Measurements from ENCODE around the gene WNT2B. TPM values are rescaled to one million over a fixed set of nuclear protein-coding genes. Genes with fewer than 3 reads are reported as not detected.

The WNT2B gene
- total RNA-seq, 1 experiment from 2014 or later, result 0.75 TPM

DNA sequence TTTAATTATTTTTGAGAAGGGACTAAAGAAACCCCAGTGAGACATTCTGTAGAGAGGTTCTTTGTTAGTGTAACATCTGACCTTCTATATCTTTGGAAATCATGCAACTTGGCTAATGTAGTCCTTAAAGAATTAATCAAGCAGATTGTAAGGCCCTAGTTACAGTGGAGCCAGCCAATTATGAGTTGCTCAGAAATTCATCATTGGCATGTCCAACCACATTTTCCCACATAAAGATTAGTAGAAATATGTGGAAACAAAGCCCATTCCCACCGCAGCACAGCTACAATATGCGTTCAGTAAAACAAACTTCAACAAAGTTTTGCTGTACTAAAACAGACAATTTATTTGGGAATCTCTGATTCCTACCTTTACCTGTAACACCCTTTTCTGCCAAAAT, 27.8 kb downstream of the WNT2B start:
- H3K9me3 Mint-ChIP-seq (ENCODE audit: unreplicated experiment), result no peaks in the 10 kb centered on the region
- intact Hi-C loops (cut with micrococcal nuclease), result no loop called here
- BruUV-seq (replicated peaks), result no TSS peak
- H3K27ac Mint-ChIP-seq (ENCODE audit: low read depth, unreplicated experiment), result no peak overlapping the region
- H3K4me3 Mint-ChIP-seq (ENCODE audit: unreplicated experiment), result no peak overlapping the region
- DNase-seq (ENCODE audit: unreplicated experiment), result no peak
- POLR2A ChIA-PET, result no interaction called here
- no peaks in the 10 kb centered on the region for H3K27me3 Mint-ChIP-seq (ENCODE audit: insufficient read depth, unreplicated experiment)
- CTCF ChIA-PET, result interaction anchor here (0.9 kb wide), 1 partner anchor 145 kb away, joined by 3 read pairs; no protein-coding TSS in a partner anchor
- H3K36me3 Mint-ChIP-seq (ENCODE audit: insufficient read depth, unreplicated experiment), result peaks cover 57% of the 10 kb centered on the region
- no peaks in the 10 kb centered on the region for H3K4me1 Mint-ChIP-seq (ENCODE audit: insufficient read depth, unreplicated experiment)
- TF ChIP-seq, protein P1, sequence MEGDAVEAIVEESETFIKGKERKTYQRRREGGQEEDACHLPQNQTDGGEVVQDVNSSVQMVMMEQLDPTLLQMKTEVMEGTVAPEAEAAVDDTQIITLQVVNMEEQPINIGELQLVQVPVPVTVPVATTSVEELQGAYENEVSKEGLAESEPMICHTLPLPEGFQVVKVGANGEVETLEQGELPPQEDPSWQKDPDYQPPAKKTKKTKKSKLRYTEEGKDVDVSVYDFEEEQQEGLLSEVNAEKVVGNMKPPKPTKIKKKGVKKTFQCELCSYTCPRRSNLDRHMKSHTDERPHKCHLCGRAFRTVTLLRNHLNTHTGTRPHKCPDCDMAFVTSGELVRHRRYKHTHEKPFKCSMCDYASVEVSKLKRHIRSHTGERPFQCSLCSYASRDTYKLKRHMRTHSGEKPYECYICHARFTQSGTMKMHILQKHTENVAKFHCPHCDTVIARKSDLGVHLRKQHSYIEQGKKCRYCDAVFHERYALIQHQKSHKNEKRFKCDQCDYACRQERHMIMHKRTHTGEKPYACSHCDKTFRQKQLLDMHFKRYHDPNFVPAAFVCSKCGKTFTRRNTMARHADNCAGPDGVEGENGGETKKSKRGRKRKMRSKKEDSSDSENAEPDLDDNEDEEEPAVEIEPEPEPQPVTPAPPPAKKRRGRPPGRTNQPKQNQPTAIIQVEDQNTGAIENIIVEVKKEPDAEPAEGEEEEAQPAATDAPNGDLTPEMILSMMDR (IDR thresholded peaks at IDR 0.05; ENCODE audit: unreplicated experiment), result no peak

DNA sequence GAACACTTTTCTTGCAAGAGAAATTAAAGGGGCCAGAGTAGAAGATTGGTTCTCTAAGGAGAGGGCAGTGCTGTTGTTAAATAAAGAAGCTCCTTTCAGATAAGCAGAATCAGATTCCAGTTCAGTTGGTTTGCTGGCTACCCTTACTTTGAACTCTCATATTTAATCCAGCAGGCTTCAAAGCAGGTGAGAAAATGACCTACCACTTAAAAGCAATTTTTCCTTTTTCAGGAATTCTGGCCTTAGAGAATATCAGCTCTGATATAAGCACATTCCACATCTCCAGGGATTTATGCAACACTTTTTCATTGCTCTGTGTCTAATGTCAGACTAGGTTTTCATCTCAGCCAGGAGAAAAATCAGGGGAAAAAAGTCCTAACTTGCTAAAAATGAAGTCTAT, 28.7 kb downstream of the WNT2B start:
- ChIA-PET POLR2A (no interaction called here), CTCF (interaction anchor here (0.6 to 1.3 kb wide), 3 partner anchors 37 to 545 kb away, joined by 3 read pairs; no protein-coding TSS in a partner anchor)
- Mint-ChIP-seq H3K4me3 (ENCODE audit: unreplicated experiment) (no peak overlapping the region), H3K36me3 (ENCODE audit: insufficient read depth, unreplicated experiment) (peaks cover 57% of the 10 kb centered on the region), H3K4me1 (ENCODE audit: insufficient read depth, unreplicated experiment) (no peaks in the 10 kb centered on the region), H3K9me3 (ENCODE audit: unreplicated experiment) (no peaks in the 10 kb centered on the region), H3K27me3 (ENCODE audit: insufficient read depth, unreplicated experiment) (no peaks in the 10 kb centered on the region), H3K27ac (ENCODE audit: low read depth, unreplicated experiment) (no peak overlapping the region)
- TF ChIP-seq, protein P1 (IDR thresholded peaks at IDR 0.05; ENCODE audit: unreplicated experiment), result no peak
- intact Hi-C loops (cut with micrococcal nuclease), result no loop called here
- no peak for DNase-seq (ENCODE audit: unreplicated experiment)
- BruUV-seq (replicated peaks), result no TSS peak

DNA sequence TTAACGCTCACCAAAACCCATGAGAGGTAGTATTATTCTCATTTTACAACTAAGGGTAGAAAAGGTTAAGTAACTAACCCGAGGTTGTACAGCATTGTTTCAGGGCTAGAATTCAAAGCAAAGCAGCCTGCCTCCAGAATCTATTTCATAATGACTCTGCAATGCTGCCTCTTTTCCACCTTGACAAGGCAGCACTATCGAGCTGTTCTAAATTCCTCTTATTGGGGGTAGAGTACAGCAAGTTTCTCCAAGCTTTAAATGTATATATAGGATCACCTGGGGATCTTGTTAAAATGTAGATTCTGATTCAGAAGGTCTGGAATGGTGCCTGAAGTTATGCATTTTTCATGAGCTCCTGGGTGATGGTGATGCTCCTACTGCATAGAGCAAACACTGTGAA, 30.1 kb downstream of the WNT2B start:
- no TSS peak for BruUV-seq (replicated peaks)
- CTCF ChIA-PET, result interaction anchor here (0.5 to 0.7 kb wide), 3 partner anchors 11 to 148 kb away, joined by 3 to 4 read pairs (median 3); no protein-coding TSS in a partner anchor

DNA sequence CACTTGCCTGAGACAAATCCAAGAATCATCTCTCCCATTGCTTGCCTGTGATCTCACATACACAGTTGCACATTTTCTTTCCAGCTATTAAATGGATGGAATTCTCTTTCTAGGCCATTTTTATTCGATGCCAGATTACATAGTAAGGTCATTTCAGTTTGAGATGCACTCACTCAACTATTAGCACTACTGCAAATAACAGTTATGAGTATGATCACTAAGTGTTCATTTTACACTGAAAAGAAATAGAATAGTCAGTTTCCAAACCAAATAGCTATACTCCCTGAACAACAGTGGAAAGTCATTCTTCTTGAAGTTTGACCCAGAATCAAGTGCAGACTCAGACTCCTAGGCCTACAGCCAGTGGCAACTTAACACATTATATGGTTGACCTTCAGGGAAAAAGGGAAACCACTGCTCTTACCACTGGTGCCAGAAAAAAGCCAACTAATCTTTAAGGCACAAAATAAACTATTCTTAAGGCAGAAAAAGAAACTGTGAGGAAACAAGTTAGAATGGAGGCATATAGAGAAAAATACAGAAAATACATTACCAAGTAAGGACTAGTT, 31.5 kb downstream of the WNT2B start:
- Mint-ChIP-seq H3K4me3 (ENCODE audit: unreplicated experiment) (no peak overlapping the region), H3K36me3 (ENCODE audit: insufficient read depth, unreplicated experiment) (peaks cover 48% of the 10 kb centered on the region), H3K4me1 (ENCODE audit: insufficient read depth, unreplicated experiment) (peaks cover 10% of the 10 kb centered on the region), H3K27me3 (ENCODE audit: insufficient read depth, unreplicated experiment) (no peaks in the 10 kb centered on the region), H3K9me3 (ENCODE audit: unreplicated experiment) (no peaks in the 10 kb centered on the region), H3K27ac (ENCODE audit: low read depth, unreplicated experiment) (no peak overlapping the region)
- DNase-seq (ENCODE audit: unreplicated experiment), result no peak
- ChIA-PET POLR2A (interaction anchor here (0.6 kb wide), 1 partner anchor 1077 kb away, joined by 4 read pairs; no protein-coding TSS in a partner anchor), CTCF (interaction anchor here (1.3 kb wide), 1 partner anchor 75 kb away, joined by 3 read pairs; no protein-coding TSS in a partner anchor)
- TF ChIP-seq, protein P1 (IDR thresholded peaks at IDR 0.05; ENCODE audit: unreplicated experiment), result no peak
- BruUV-seq (replicated peaks), result no TSS peak
- intact Hi-C loops (cut with micrococcal nuclease), result no loop called here

More for the DNA sequence above, 30.1 kb downstream of the WNT2B start:
- TF ChIP-seq, protein P1 (IDR thresholded peaks at IDR 0.05; ENCODE audit: unreplicated experiment), result no peak
- H3K4me3 Mint-ChIP-seq (ENCODE audit: unreplicated experiment), result no peak overlapping the region
- peaks cover 62% of the 10 kb centered on the region for H3K36me3 Mint-ChIP-seq (ENCODE audit: insufficient read depth, unreplicated experiment)
- POLR2A ChIA-PET, result interaction anchor here (1.0 to 1.2 kb wide), 2 partner anchors 11 to 27 kb away, joined by 3 to 4 read pairs; no protein-coding TSS in a partner anchor
- H3K9me3 Mint-ChIP-seq (ENCODE audit: unreplicated experiment), result no peaks in the 10 kb centered on the region
- no peak for DNase-seq (ENCODE audit: unreplicated experiment)
- H3K4me1 Mint-ChIP-seq (ENCODE audit: insufficient read depth, unreplicated experiment), result no peaks in the 10 kb centered on the region
- no peaks in the 10 kb centered on the region for H3K27me3 Mint-ChIP-seq (ENCODE audit: insufficient read depth, unreplicated experiment)
- intact Hi-C loops (cut with micrococcal nuclease), result no loop called here
- H3K27ac Mint-ChIP-seq (ENCODE audit: low read depth, unreplicated experiment), result no peak overlapping the region
